Astrocyte of the cerebellum (primary cell): ENCODE measurements around the gene APBA1.
A peak's percentile ranks its signal among the peaks of the same experiment; 100 is the strongest.

Experiments
- DNase-seq: peaks from one replicate; pipeline ENCODE4 v3.0.0-alpha.2; 2011; ENCODE audit warnings: low read depth
- H3K4me3 ChIP-seq: 2 replicates; pipeline ENCODE4 v1.5.1; 2011; ENCODE audit warnings: mild to moderate bottlenecking, low read depth, low read length, moderate library complexity
- CTCF ChIP-seq: IDR thresholded peaks from 2 replicates; pipeline ENCODE4 v1.5.1; 2012; ENCODE audit warnings: low read length, low read depth, moderate library complexity, mild to moderate bottlenecking; ENCODE audit errors: missing control alignments
- in situ Hi-C: cut with HindIII; loops from 2 replicates; pipeline ENCODE4 v1.10.0; 2017; ENCODE audit warnings: low sequenced_read_pairs

APBA1 gene

GRCh38 chr9:69453746-69454145 is 218.4 kb downstream of the APBA1 start:
- in situ Hi-C loops: no loop called here
- H3K4me3 ChIP-seq: no peak overlapping the region
- TF ChIP-seq CTCF: no peak
- no peak for DNase-seq

- peak; percentile 22 for DNase-seq
- in situ Hi-C loops: no loop called here
- no peak overlapping the region for H3K4me3 ChIP-seq
- no peak for TF ChIP-seq CTCF
Measured at GRCh38 chr9:69452110-69452782, 219.9 kb downstream of the APBA1 start.

- in situ Hi-C loops: no loop called here
- no peak overlapping the region for H3K4me3 ChIP-seq
- no peak for DNase-seq
- TF ChIP-seq CTCF: no peak
Measured at GRCh38 chr9:69446496-69446895, 225.7 kb downstream of the APBA1 start.

GRCh38 chr9:69445251-69445650 is 226.9 kb downstream of the APBA1 start:
- in situ Hi-C loops: no loop called here
- H3K4me3 ChIP-seq: no peak overlapping the region
- no peak for TF ChIP-seq CTCF
- DNase-seq: no peak

GRCh38 chr9:69444791-69445190 is 227.4 kb downstream of the APBA1 start:
- H3K4me3 ChIP-seq: no peak overlapping the region
- peak; percentile 23 for DNase-seq
- in situ Hi-C loops: no loop called here
- no peak for TF ChIP-seq CTCF

- no peak overlapping the region for H3K4me3 ChIP-seq
- no peak for TF ChIP-seq CTCF
- in situ Hi-C loops: no loop called here
- peak; percentile 76 for DNase-seq
Measured at GRCh38 chr9:69444021-69444420, 228.2 kb downstream of the APBA1 start.

- in situ Hi-C loops: no loop called here
- TF ChIP-seq CTCF: no peak
- no peak overlapping the region for H3K4me3 ChIP-seq
- DNase-seq: no peak
Measured at GRCh38 chr9:69443178-69443577, 229.0 kb downstream of the APBA1 start.
